Measurements from ENCODE around the gene GRIK5.

The GRIK5 gene

GRCh38 chr19:42095142-42095813 is 25.3 kb upstream of the GRIK5 start:
- DNase-seq: no peak

- no peak for DNase-seq
These were observed 23.9 kb upstream of the GRIK5 start for GRCh38 chr19:42093926-42094325.

- DNase-seq: no peak
These were observed 23.5 kb upstream of the GRIK5 start for GRCh38 chr19:42093505-42093904.

DNA sequence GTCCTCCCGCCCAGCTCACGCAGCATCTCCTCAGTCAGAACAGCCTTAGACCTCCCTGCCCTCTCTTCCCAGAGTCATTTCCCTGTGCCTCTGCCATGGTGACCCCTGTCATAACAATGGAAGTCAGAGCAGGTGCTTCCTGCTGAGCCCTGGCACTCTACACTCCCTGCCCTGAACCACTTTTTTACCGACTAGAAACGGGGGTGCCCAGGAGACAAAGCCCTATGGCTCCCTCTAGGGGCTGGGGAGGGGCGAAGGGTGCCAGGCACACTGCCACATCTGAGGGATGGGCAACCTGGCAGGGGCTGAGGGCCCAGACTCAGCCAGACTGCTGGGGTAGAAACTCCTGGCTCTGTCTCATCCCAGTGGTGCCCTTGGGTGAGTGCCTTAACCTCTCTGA is 22.3 kb upstream of the GRIK5 start:
- DNase-seq: peak; percentile 43

- DNase-seq: no peak
These were observed 21.7 kb upstream of the GRIK5 start for GRCh38 chr19:42091742-42092141.

DNA sequence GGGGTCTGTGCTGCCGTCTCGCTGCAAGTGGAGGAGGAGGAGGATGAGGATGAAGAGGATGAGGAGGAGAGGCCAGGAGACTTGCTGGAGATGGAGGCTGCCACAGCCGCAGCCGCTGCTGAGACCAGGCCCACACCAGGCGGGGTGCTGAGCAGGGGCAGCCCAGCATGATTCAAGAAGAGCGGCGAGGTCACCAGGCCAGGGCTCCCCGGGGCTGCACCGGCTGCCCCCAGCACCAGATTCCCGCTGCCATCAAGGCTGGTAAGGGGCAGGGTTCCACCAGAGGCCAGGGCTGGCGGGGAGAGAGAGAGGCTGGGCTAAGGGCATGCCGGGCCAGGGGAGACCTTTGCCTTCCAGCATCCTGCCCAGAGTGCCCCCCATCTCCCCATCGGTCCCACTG is 21.3 kb upstream of the GRIK5 start:
- DNase-seq: no peak

- no peak for DNase-seq
These were observed 20.7 kb upstream of the GRIK5 start for GRCh38 chr19:42090672-42091071.

DNA sequence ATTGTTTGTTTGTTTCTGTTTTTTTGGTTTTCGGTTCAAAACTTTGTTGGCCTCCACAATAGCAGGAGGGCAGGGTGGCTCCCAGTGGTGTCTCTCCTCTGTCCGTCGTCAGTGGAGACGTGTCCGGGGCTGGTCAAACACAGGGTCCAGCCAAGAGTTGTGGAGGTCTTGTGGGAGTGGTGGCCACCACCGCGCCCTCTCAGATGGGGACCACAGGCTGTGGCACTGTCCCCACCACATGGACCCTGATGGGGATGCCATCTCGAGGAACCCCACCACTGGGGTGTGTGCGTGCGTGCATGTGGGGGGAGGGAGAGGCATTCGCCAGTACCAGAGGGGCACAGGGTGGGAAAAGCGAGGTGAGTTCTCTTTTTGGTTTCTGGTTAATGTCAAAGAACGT is 19.8 kb upstream of the GRIK5 start:
- DNase-seq: no peak

DNA sequence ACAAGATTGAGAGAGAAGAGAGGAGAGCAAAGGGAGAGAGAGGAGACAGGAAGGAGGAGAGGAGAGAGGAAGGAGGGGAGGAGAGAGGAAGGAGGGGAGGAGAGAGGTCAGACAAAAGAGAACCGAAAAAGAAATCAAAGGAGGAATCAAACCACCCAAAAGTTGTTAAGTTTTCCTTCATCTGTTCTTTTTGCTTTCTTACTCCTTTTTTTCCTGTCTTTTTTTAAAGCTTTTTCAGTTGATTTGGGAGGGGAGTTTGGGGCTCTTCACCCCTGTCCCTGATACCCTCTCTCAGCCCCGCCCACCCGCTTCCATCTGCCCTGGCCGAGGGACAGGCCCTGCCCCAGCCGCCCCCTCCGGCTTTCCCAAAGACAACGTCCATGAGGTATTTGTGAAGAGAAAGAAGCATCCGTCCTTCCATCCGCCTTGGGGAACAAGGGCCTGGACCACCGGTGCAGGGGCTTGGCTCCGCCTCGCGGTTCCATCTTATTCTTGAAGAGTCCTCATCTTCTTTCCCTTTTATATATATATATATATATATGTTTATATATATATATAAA is 19.3 kb upstream of the GRIK5 start:
- DNase-seq: no peak

GRCh38 chr19:42088471-42089190 is 18.6 kb upstream of the GRIK5 start:
- no peak for DNase-seq

GRCh38 chr19:42086770-42087550 is 17.0 kb upstream of the GRIK5 start:
- no peak for DNase-seq

GRCh38 chr19:42086188-42086736 is 16.3 kb upstream of the GRIK5 start:
- no peak for DNase-seq

DNA sequence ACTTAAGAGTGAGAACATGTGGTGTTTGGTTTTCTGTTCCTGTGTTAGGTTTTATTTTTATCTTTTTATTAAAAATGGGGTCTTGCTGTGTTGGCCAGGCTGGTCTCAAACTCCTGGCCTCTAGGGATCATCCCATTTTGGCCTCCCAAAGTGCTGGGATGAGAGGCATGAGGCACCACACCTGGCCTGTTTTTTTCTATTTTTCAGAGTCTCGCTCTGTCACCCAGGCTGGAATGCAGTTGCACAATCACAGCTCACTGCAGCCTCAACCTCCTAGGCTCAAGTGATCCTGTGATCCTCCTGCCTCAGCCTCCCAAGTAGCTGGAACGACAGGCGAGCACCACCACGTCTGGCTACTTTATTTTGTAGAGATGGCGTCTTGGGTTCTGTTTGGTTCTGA is 13.5 kb upstream of the GRIK5 start:
- no peak for DNase-seq

DNA sequence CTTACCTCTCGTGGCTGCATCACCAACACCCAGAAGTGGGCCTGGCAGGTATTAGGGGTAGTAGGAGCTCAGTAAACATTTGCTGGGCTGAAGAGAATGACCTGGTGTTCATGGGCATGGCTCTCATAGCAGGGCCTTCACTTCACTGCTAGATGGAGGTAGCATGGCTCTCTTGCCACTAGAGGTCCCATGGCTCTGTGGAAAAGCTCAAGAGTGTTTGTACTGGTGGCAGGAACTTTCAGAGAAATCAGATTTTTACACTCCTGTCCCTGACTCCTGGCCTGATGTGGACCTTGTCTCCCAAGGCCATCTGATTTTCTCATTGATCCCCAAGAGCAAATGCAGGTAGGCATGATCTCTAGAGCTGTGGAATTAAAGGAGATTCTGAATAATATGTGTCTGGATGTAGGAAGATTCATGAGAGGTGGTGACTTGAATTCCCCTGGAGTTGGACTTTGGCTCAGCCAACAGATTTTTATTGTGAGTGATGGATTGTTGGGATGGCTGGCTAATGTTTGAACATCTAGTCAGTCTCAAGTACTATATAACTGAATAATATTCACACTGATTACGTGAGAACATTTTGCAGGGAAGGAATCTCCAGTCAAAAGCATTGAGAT is 11.7 kb upstream of the GRIK5 start:
- no peak for DNase-seq

DNA sequence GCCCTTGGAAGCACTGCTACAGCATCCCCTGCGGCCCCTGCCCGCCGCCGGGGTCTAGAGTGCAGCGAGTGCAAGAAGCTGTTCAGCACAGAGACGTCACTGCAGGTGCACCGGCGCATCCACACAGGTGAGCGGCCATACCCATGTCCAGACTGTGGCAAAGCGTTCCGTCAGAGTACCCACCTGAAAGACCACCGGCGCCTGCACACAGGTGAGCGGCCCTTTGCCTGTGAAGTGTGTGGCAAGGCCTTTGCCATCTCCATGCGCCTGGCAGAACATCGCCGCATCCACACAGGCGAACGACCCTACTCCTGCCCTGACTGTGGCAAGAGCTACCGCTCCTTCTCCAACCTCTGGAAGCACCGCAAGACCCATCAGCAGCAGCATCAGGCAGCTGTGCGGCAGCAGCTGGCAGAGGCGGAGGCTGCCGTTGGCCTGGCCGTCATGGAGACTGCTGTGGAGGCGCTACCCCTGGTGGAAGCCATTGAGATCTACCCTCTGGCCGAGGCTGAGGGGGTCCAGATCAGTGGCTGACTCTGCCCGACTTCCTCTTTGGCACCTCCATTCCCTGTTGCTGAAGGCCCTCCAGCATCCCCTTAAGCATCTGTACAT is 10.9 kb upstream of the GRIK5 start:
- no peak for DNase-seq

- no peak for DNase-seq
These were observed 10.1 kb upstream of the GRIK5 start for GRCh38 chr19:42079886-42080763.

DNA sequence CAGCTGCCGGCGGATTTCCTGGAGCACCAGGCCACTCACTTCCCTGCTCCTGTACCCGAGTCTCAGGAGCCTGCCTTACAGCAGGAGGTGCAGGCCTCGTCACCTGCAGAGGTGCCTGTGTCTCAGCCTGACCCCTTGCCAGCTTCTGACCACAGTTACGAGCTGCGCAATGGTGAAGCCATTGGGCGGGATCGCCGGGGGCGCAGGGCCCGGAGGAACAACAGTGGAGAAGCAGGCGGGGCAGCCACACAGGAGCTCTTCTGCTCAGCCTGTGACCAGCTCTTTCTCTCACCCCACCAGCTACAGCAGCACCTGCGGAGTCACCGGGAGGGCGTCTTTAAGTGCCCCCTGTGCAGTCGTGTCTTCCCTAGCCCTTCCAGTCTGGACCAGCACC is 9.3 kb upstream of the GRIK5 start:
- no peak for DNase-seq

- DNase-seq: no peak
These were observed 8.7 kb upstream of the GRIK5 start for GRCh38 chr19:42078538-42079275.

DNA sequence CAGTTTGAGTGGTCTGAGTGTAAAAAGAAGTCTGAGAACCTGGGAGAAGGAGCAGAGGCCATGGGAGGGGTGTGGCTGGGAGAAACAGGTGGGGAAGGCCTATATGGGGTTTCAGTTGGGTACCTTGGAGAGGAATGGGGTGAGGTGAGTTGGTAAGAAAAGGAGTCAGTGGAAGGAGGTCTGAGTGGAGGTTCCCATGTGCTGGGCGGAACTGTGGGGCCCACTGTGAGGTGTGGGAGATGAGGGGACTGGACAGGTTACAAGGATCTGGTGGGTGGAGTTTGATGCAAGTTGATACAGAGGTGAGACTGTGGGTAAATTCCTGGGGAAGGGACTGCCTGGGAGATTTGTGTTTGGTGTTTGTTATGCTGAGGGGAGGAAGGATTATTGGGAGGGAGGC is 8.1 kb upstream of the GRIK5 start:
- DNase-seq: no peak

- DNase-seq: no peak
These were observed 6.5 kb upstream of the GRIK5 start for GRCh38 chr19:42076380-42076944.

Data from NCI-H187 treated with DMSO at 0.1 percent for 48 hours (cell line).